Epidermal melanocyte (primary cell): ENCODE measurements around the gene SLC4A3.

Source experiments
- DNase-seq: peaks from one replicate; pipeline ENCODE4 v3.0.0; 2011; ENCODE audit warnings: low spot score; ENCODE audit not compliant: insufficient read length

SLC4A3 gene

GRCh38 chr2:219627103-219628100 lies at the start of gene SLC4A3:
Gene SLC4A3 (plus strand): TSS chr2:219627630. CDS start chr2:219627993, 363 bp downstream.
- DNase-seq = peak; percentile 73

- no peak for DNase-seq
These were observed 48.4 kb upstream of the SLC4A3 start for GRCh38 chr2:219578811-219579613.

- no peak for DNase-seq
These were observed 46.1 kb upstream of the SLC4A3 start for GRCh38 chr2:219581346-219581745.

- DNase-seq = no peak
These were observed 36.3 kb upstream of the SLC4A3 start for GRCh38 chr2:219591091-219591490.

GRCh38 chr2:219592736-219593135 lies 34.7 kb upstream of the SLC4A3 start:
- DNase-seq = no peak

- DNase-seq = no peak
These were observed 34.3 kb upstream of the SLC4A3 start for GRCh38 chr2:219593154-219593553.

GRCh38 chr2:219595256-219595655 lies 32.2 kb upstream of the SLC4A3 start:
- DNase-seq = no peak

- no peak for DNase-seq
These were observed 30.4 kb upstream of the SLC4A3 start for GRCh38 chr2:219596954-219597551.

GRCh38 chr2:219597552-219598307 lies 29.7 kb upstream of the SLC4A3 start, which contains the start of gene STK11IP:
Gene STK11IP (plus strand): TSS chr2:219597857. CDS start chr2:219598120, 263 bp downstream.
- peak; percentile 99 for DNase-seq

- DNase-seq = no peak
These were observed 28.9 kb upstream of the SLC4A3 start for GRCh38 chr2:219598308-219599078.

GRCh38 chr2:219603771-219604170 lies 23.7 kb upstream of the SLC4A3 start:
- DNase-seq = no peak

- DNase-seq = no peak
These were observed 21.8 kb upstream of the SLC4A3 start for GRCh38 chr2:219605607-219605954.

GRCh38 chr2:219607931-219608330 lies 19.5 kb upstream of the SLC4A3 start:
- no peak for DNase-seq

- no peak for DNase-seq
These were observed 18.9 kb upstream of the SLC4A3 start for GRCh38 chr2:219608399-219608964.

- DNase-seq = no peak
These were observed 18.2 kb upstream of the SLC4A3 start for GRCh38 chr2:219609149-219609750.

- no peak for DNase-seq
These were observed 16.1 kb upstream of the SLC4A3 start for GRCh38 chr2:219611306-219611705.

- DNase-seq = no peak
These were observed 15.4 kb upstream of the SLC4A3 start for GRCh38 chr2:219611866-219612576.

GRCh38 chr2:219612577-219613286 lies 14.7 kb upstream of the SLC4A3 start:
- no peak for DNase-seq
